Lung microvascular endothelial cell (primary cell): ENCODE data around the gene NLRX1. TPM values are rescaled to one million over a fixed set of nuclear protein-coding genes. Genes with fewer than 3 reads are reported as not detected.
A peak's percentile ranks its signal among the peaks of the same experiment; 100 is the strongest.
"Not testable (repeated sequence)": the region's sequence is repeated elsewhere in the genome, so short reads cannot be mapped to it uniquely, and the experiment has no call there.

ENCODE experiments used
- DNase-seq, 2 donors: peaks; one replicate each; pipeline versions ENCODE4 v3.0.0 to v3.0.0-alpha.2; 2010; ENCODE audit warnings: low read depth in 2 of 2
- total RNA-seq: library from RNA; depleted of rRNA; stranded (reverse); fragments of >200 nt; gene quantifications from 2 replicates; pipeline ENCODE4 v1.2.1, GENCODE V29; 2014

The NLRX1 gene
- total RNA-seq, 1 donor from 2014 or later: 11.1 TPM

DNA sequence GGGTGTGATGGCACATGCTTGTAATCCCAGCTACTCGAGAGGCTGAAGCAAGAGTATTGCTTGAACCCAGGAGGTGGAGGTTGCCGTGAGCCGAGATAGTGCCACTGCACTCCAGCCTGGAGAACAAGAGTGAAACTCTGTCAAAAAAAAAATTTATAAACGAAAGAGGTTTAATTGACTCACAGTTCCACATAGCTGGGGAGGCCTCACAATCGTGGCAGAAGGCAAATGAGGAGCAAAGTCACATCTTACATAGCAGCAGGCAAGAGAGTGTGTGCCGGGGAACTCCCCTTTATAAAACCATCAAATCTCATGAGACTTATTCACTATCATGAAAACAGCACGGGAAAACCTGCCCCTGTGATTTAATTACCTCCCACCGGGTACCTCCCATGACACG is 15.9 kb downstream of the NLRX1 start:
- DNase-seq: not testable (repeated sequence)

GRCh38 chr11:119185981-119186634 is 17.6 kb downstream of the NLRX1 start:
- no peak for DNase-seq

DNA sequence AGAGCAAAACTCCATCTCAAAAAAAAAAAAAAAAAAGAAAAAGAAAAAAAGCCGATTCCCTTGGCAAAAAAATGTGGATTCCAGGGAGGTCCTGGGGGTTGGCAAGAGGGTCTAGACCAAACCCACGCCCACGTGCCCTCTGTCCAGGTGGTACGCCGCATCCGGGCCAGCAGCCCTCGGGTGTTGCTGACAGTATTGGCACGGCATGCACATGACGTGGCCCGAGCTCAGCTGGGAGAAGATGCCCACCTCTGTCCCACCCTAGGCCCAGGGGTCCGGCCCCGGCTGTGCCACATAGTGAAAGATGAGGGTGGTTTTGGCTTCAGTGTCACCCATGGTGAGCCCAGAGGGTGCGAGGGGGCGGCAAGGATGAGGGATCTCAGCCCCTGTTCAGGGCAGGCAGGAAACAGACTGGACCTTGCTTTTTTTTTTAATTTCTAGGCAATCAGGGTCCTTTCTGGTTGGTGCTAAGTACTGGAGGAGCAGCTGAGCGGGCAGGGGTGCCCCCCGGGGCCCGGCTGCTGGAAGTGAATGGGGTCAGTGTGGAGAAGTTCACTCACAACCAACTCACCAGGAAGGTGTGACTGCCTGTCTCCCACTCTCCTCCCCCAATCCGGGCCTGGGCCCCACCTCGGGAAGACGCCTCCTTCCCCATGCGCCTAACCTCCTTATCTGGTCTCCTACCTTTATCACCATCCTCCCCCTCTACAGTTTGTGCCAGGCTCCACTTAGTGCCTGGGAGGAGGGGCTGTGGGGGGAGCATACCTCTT is 18.8 kb downstream of the NLRX1 start:
- no peak for DNase-seq

- no peak for DNase-seq
Measured at GRCh38 chr11:119188067-119188466, 19.5 kb downstream of the NLRX1 start.

DNA sequence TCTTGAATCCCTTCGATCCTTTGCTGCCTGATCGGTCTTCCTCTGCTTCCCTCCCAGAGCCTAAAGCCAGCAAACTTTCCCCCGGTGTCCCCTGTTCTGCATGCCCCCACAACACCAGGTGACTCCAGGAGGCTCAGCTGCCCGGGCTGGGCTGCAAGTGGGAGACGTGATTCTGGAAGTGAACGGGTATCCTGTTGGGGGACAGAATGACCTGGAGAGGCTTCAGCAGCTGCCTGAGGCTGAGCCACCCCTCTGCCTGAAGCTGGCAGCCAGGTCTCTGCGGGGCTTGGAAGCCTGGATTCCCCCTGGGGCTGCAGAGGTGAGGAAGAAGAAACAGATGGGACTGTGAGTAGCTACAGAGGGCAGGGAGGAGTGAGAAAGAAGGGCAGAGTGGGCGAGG is 20.4 kb downstream of the NLRX1 start:
- DNase-seq: no peak

- DNase-seq: no peak
Measured at GRCh38 chr11:119189393-119189792, 20.9 kb downstream of the NLRX1 start.

DNA sequence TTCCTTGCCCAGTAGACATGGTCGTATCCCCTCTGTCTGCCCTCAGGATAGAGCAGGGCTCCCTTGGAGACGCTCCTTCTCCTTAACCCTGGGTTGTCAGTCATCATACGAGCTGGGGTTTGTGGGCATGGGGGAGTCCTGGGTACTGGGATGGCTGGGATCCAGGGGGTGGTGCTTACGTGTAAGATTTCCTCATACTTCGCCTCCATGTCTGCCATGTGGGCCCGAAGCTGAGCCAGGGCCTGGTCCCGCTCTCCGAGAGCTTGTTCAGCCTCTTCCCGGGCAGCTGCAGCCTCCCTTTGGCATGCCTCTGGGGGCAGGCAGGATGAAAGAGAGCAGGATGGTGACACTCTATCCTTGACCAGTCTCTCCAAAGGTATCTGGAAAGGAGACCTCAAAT is 22.0 kb downstream of the NLRX1 start:
- DNase-seq: no peak

DNA sequence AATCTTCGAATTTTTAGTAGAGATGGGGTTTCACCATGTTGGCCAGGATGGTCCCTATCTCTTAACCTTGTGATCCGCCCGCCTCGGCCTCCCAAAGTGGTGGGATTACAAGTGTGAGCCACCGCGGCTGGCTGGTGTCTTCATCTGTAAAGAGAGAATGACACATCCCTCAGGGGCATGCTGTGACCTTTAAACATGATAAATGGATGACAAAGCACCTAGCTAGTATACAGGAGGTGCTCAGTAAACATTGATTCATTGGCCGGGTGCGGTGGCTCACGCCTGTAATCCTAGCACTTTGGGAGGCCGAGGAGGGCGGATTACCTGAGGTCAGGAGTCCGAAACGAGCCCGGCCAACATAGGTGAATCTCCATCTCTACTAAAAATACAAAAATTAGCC is 22.7 kb downstream of the NLRX1 start:
- not testable (repeated sequence) for DNase-seq

DNA sequence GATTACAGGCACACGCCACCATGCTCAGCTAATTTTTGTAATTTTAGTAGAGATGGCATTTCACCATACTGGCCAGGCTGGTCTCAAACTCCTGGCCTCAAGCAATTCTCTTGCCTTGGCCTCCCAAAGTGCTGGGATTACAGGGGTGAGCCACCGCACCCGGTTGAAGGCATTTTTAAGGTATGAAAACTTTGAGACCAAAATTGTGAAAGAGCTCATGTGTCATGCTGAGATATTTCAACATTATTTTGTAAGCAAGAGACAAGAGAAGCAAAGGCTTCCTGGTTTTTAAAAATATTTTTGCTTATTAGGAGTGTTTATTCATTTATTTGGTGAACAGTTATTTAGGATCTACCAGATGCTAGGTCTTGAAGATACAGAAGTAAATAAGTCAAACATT is 23.6 kb downstream of the NLRX1 start:
- DNase-seq: no peak

DNA sequence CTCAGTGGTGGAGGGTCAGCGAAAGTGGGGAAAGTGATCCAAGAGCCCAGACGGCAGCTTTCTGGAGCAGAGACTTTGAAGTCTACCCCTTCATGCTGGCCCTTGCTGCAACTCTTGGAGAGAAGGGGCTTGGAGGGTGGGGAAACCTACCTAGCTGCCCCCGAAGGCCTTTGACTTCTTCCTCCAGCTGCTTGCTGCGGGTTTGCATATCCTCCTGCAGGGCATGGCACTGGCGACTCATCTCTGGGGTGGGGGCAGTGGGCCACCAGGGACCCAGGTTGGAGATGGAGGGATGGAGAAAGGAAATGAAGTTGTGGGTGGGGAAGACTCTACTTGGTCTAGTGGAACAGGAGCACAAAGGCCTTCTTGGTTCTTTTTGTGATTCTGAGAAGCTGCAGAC is 24.5 kb downstream of the NLRX1 start:
- no peak for DNase-seq

DNA sequence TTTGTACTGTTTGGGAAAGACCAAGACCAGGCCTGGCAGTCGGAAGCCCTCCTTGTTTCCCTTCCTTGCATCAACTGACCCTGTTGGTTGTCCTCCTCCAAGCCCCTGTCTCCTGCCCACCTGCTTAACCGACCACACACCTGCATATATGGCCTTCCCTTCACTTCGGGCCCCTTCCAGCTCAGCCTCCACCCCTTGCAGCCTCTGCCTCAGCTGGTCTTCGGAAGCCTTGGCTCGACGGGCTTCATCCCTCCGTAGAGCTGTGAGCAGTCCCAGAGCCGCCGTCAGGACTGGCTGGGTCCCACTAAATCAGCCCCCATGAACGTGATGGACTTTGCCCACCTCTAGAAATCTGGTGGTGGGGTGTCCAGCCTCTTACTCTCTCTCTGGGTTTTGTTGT is 25.1 kb downstream of the NLRX1 start:
- DNase-seq: no peak

DNA sequence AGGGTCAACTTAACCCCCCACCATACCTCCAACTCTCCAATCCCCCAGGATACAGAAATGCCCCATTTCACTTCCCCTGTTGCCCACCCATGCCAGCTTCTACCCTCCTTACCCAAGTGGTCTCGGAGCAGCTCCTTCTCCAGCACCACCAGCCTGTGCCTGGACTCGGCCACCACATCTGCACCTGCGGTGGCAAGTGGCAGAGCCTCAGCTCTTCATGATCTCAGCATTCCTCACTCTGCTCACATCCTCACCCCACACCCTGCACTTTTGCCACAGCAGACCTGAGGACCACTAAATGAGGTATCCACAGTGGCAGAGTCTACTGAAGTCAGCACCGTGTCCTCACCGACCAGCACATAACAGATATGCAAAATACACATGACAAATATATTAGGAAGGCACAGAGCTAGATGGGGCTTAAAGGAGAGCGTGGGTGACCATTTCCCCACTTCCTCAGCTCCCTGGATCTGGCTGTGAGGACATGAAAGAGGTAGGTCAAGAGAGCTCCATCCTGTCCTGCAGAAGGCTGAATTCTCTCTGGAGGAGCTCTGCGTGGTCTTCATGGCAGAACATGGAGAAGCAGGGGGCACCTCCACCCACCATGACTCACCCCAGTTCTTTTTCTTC is 26.4 kb downstream of the NLRX1 start:
- DNase-seq: no peak

- DNase-seq: peak; percentile 79 to 85
Measured at GRCh38 chr11:119195680-119196079, 27.2 kb downstream of the NLRX1 start.

DNA sequence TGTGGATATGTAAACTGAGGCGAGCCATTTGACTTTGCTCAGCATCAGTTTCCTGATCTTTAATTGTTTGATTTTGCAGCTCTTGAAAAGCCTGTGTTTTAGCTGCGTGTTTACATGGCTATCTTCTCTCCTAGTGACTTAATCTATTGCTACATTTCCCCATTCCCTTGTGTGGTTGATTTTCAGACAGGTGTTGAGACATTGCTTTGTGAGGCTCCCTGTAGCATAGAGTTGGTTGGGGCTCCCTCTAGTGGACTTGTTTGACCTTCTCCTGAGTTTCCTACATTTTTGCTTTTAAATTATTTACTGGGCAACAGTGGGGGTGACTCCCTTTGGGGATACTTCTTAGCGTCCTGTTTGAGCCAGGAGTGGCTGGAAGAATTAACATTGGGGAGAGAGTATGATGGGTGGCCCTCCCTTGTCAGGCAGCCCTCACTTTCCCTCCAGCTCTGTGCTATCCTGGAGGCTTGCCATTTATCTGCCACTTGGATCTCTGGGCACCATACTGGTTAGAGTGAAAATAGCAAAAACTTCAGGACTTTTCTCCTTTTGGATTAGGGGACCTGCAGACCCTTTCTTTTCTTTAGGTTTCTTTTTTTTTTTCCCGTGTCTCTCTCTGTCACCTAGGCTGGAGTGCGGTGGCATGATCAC is 28.4 kb downstream of the NLRX1 start:
- peak; percentile 84 to 90 for DNase-seq

GRCh38 chr11:119198925-119199324 is 30.4 kb downstream of the NLRX1 start:
- no peak for DNase-seq

DNA sequence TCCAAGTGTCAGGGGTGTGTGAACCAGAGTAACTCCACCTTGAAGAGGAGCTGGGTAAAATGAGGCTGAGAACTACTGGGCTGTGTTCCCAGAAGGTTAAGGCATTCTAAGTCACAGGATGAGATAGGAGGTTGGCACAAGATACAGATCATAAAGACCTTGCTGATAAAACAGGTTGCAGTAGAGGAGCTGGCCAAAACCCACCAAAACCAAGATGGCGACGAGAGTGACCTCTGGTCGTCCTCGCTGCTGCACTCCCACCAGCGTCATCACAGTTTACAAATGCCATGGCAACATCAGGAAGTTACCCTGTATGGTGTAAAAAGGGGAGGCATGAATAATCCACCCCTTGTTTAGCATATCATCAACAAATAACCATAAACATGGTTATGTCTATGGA is 32.7 kb downstream of the NLRX1 start:
- DNase-seq: not testable (repeated sequence)

GRCh38 chr11:119202554-119202953 is 34.0 kb downstream of the NLRX1 start:
- no peak for DNase-seq

GRCh38 chr11:119204066-119204465 is 35.5 kb downstream of the NLRX1 start:
- DNase-seq: no peak

GRCh38 chr11:119205080-119205479 is 36.6 kb downstream of the NLRX1 start:
- no peak for DNase-seq

DNA sequence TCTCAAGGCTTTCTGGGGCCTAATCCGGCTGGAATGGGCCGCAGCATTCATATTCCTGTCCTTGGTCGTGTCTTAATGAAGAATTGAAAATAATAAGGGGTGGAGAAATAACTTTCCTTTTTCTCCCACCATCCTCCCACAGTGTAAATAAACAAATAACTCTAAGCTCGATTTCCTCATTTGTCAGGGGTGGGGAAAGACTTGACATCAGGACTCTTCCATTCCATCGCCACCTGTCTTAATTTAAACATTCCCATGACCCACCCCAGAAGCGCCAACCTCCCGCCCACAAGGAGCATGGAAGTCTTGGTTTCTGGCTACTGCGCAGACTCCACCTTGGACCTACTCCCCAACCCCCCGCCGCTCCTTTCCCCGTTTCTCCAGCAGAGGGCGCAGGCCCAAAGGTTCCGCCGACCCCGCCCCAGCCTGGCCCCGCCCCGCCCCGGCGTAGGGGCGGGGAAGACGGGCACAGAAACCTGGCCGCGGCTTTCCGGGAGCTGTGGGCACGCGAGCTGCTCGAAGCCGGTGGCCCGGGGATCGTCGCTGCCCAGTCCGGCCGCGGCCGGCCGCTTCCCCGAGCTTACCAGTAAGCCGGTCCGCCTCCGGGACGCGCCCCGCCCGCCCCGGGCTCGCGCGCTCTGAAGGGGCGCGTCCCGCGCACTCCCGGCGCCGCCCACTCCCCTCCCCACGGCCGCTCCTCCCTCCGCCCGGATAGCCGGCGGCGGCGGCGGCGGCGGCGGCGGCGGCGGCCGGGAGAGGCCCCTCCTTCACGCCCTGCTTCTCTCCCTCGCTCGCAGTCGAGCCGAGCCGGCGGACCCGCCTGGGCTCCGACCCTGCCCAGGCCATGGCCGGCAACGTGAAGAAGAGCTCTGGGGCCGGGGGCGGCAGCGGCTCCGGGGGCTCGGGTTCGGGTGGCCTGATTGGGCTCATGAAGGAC is 37.3 kb downstream of the NLRX1 start, which contains the start of gene CBL:
CBL (plus strand) TSS at position 766 of the 937 bp plus-strand sequence; CDS start at position 845, 79 bp downstream.
- peak; percentile 91 for DNase-seq
